Measurements from ENCODE around the gene MBD5.

DNA sequence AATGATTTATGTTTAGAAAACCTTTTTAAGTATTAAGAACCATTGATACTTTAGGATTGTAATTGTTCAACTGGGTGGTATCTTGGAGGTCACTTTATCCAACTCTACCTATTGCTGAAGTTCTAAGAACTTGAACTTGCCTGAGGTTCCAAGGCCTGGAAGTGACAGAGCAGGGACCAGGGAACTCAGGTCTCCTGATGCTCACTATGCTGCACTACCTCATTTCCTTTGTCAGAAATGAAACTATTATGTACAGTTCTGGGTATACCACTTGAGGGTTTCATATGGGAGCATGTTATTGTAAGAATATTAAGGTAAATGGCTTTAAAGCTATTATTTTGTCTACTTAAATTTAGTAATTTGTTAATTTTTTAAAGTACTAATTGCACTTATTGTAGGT, 3.0 kb downstream of the MBD5 start:
- TF ChIP-seq, protein P1, sequence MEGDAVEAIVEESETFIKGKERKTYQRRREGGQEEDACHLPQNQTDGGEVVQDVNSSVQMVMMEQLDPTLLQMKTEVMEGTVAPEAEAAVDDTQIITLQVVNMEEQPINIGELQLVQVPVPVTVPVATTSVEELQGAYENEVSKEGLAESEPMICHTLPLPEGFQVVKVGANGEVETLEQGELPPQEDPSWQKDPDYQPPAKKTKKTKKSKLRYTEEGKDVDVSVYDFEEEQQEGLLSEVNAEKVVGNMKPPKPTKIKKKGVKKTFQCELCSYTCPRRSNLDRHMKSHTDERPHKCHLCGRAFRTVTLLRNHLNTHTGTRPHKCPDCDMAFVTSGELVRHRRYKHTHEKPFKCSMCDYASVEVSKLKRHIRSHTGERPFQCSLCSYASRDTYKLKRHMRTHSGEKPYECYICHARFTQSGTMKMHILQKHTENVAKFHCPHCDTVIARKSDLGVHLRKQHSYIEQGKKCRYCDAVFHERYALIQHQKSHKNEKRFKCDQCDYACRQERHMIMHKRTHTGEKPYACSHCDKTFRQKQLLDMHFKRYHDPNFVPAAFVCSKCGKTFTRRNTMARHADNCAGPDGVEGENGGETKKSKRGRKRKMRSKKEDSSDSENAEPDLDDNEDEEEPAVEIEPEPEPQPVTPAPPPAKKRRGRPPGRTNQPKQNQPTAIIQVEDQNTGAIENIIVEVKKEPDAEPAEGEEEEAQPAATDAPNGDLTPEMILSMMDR (IDR thresholded peaks at IDR 0.05): no peak
- TF ChIP-seq POLR2AphosphoS5 (IDR thresholded peaks at IDR 0.05) (no peak), POLR2A (IDR thresholded peaks at IDR 0.05) (no peak), EP300 (IDR thresholded peaks at IDR 0.05) (no peak)
